Stromal cell of bone marrow (primary cell): ENCODE results near the gene FITM2.
"Not testable (repeated sequence)": the region's sequence is repeated elsewhere in the genome, so short reads cannot be mapped to it uniquely, and the experiment has no call there.

Experiments
- DNase-seq: peaks from one replicate; pipeline ENCODE4 v3.0.0-alpha.2; 2012; ENCODE audit warnings: low read depth

Gene FITM2

GRCh38 chr20:44331201-44331600, 20.2 kb upstream of the FITM2 start:
- no peak for DNase-seq

GRCh38 chr20:44328428-44328827, 17.4 kb upstream of the FITM2 start:
- no peak for DNase-seq

GRCh38 chr20:44327748-44328147, 16.7 kb upstream of the FITM2 start:
- not testable (repeated sequence) for DNase-seq

GRCh38 chr20:44326391-44327159, 15.6 kb upstream of the FITM2 start:
- DNase-seq: no peak

- DNase-seq: no peak
Measured at GRCh38 chr20:44324343-44324742, 13.3 kb upstream of the FITM2 start.

GRCh38 chr20:44319839-44320422, 8.9 kb upstream of the FITM2 start:
- no peak for DNase-seq

- DNase-seq: no peak
Measured at GRCh38 chr20:44314870-44315269, 3.9 kb upstream of the FITM2 start.

- DNase-seq: peak; percentile 56
Measured at GRCh38 chr20:44309763-44310663, 989 bp downstream of the FITM2 start.

- no peak for DNase-seq
Measured at GRCh38 chr20:44306927-44307326, 4.1 kb downstream of the FITM2 start.

- DNase-seq: no peak
Measured at GRCh38 chr20:44304383-44304782, 6.6 kb downstream of the FITM2 start.

- no peak for DNase-seq
Measured at GRCh38 chr20:44302736-44303135, 8.3 kb downstream of the FITM2 start.

- no peak for DNase-seq
Measured at GRCh38 chr20:44302026-44302669, 8.9 kb downstream of the FITM2 start.

GRCh38 chr20:44301285-44301684, 9.7 kb downstream of the FITM2 start:
- DNase-seq: no peak

GRCh38 chr20:44299011-44299535, 11.9 kb downstream of the FITM2 start:
- DNase-seq: not testable (repeated sequence)

GRCh38 chr20:44297721-44298120, 13.3 kb downstream of the FITM2 start:
- no peak for DNase-seq

- DNase-seq: no peak
Measured at GRCh38 chr20:44296011-44296410, 15.0 kb downstream of the FITM2 start.

- DNase-seq: no peak
Measured at GRCh38 chr20:44291754-44292153, 19.2 kb downstream of the FITM2 start.

- no peak for DNase-seq
Measured at GRCh38 chr20:44288252-44288651, 22.8 kb downstream of the FITM2 start.

- no peak for DNase-seq
Measured at GRCh38 chr20:44287272-44288097, 23.5 kb downstream of the FITM2 start.

GRCh38 chr20:44284032-44284431, 27.0 kb downstream of the FITM2 start:
- DNase-seq: no peak

- DNase-seq: no peak
Measured at GRCh38 chr20:44282192-44282591, 28.8 kb downstream of the FITM2 start.
